Measurements from ENCODE around the gene PEMT.
A peak's percentile ranks its signal among the peaks of the same experiment; 100 is the strongest.

DNA sequence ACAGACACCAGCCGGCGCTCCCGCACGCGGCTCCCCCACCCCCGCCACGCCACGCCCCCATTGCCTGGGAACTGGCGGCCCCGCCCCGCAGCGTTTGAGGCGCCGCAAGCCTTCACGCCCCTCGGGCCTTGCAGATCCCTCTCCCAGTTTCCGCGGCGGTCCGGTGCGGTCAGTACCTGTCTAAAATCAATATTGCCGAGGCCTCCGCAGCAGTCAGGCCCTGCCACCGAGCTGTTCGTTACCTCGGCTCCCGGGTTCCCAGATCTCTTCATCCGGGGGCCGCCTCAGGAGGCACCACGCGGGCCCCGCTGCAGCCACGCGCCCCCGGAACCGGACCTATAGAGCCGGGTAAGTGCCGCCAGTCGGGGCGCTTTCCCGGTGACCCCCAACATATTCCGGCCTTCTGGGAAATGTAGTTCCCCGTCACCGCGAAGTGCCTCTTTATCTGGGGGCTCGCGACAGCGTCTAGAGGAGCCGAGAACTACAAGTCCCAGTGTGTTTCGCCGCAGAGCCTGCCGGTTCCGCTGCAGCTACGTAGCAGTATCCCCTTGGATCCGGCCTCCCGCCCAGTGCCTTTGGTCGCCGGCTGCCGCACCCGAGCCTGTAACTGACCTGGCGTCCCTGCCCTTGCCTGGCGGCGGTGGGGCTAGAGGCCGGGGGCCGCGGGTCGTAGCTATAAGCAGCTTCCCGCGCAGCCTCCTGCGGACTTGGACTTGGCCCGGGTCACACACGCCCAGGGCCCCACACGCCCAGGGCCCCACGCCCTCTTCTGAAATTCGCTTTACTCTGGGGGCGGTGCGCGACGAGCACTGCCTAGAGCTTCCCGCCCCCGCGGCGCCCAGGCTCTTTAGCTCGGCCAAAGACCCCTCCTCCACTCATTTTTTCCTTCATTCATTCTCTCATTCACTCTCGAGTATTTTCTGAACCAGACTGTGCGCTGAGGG lies at the start of gene PEMT:
- no peak for TF ChIP-seq RCOR1 (IDR thresholded peaks at IDR 0.05; ENCODE audit: low read depth, low read length)
- no peak for TF ChIP-seq SREBF2 (IDR thresholded peaks at IDR 0.05)
- TF ChIP-seq, protein P1, sequence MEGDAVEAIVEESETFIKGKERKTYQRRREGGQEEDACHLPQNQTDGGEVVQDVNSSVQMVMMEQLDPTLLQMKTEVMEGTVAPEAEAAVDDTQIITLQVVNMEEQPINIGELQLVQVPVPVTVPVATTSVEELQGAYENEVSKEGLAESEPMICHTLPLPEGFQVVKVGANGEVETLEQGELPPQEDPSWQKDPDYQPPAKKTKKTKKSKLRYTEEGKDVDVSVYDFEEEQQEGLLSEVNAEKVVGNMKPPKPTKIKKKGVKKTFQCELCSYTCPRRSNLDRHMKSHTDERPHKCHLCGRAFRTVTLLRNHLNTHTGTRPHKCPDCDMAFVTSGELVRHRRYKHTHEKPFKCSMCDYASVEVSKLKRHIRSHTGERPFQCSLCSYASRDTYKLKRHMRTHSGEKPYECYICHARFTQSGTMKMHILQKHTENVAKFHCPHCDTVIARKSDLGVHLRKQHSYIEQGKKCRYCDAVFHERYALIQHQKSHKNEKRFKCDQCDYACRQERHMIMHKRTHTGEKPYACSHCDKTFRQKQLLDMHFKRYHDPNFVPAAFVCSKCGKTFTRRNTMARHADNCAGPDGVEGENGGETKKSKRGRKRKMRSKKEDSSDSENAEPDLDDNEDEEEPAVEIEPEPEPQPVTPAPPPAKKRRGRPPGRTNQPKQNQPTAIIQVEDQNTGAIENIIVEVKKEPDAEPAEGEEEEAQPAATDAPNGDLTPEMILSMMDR (IDR thresholded peaks at IDR 0.05), result no peak
- no peak for TF ChIP-seq JUNB (IDR thresholded peaks at IDR 0.05)
- TF ChIP-seq, protein P2, sequence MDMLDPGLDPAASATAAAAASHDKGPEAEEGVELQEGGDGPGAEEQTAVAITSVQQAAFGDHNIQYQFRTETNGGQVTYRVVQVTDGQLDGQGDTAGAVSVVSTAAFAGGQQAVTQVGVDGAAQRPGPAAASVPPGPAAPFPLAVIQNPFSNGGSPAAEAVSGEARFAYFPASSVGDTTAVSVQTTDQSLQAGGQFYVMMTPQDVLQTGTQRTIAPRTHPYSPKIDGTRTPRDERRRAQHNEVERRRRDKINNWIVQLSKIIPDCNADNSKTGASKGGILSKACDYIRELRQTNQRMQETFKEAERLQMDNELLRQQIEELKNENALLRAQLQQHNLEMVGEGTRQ (IDR thresholded peaks at IDR 0.05), result peak; percentile 19; the same call in 1 of the 2 replicates
- no peak for TF ChIP-seq RAD21 (conservative IDR thresholded peaks at IDR 0.05 in 1 of 2, IDR thresholded peaks at IDR 0.05 in 1 of 2)
- peak; percentile 78 for TF ChIP-seq POLR2A (IDR thresholded peaks at IDR 0.05; ENCODE audit: low read length)
